Dermis blood vessel endothelial cell (primary cell): ENCODE results near the gene ATP2B2. TPM values are rescaled to one million over a fixed set of nuclear protein-coding genes. Genes with fewer than 3 reads are reported as not detected.

Source experiments
- total RNA-seq: library from RNA; depleted of rRNA; stranded (reverse); fragments of >200 nt; gene quantifications from 2 replicates; pipeline ENCODE4 v1.2.3, GENCODE V29; 2014

Gene ATP2B2
- total RNA-seq, 1 donor from 2014 or later, result not detected

Other genes with a start within 250 kb of the ATP2B2 start
- 0.19 and 0.68 TPM in 2 replicates for gene GHRL, start 212.6 kb downstream of the ATP2B2 start, total RNA-seq
- 262 and 311 TPM in 2 replicates for gene SEC13, start 184.5 kb downstream of the ATP2B2 start, total RNA-seq